GM12865 (cell line): ENCODE results near the gene NUP85.

Experiments
- DNase-seq: peaks from one replicate; pipeline ENCODE4 v3.0.0; 2010; ENCODE audit warnings: low read depth
- H3K4me3 ChIP-seq: 2 replicates; pipeline ENCODE4 v1.5.1; 2011; ENCODE audit warnings: mild to moderate bottlenecking, low read depth, low read length, control low read depth
- CTCF ChIP-seq: IDR thresholded peaks from 2 replicates; pipeline ENCODE4 v1.5.1; 2011; ENCODE audit warnings: low read length, control low read depth, low read depth, inconsistent platforms; ENCODE audit not compliant: insufficient read depth; ENCODE audit errors: missing control alignments

Gene NUP85

GRCh38 chr17:75173526-75173925 is 32.0 kb upstream of the NUP85 start:
- no peak overlapping the region for H3K4me3 ChIP-seq
- no peak for DNase-seq
- no peak for TF ChIP-seq CTCF

- H3K4me3 ChIP-seq, result no peak overlapping the region
- DNase-seq, result no peak
- no peak for TF ChIP-seq CTCF
Observed at GRCh38 chr17:75174996-75175395, 30.5 kb upstream of the NUP85 start.

DNA sequence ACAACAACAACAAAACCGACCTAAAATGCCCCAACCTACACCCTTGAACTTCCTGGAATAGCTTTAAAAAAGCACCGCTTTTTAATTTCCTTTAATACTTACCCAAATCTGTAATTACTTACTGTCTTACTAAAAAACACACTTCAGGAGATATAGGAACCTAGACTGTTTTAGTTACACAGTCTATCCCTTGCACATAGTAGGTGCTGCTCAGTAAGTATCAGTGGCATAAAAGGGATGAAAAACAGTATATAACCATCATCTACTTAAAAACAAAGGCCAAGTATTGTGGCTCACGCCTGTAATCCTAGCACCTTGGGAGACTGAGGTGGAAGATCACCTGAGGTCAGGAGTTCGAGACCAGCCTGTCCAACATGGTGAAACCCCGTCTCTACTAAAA is 28.9 kb upstream of the NUP85 start:
- no peak overlapping the region for H3K4me3 ChIP-seq
- no peak for TF ChIP-seq CTCF
- no peak for DNase-seq

GRCh38 chr17:75178453-75178852 is 27.0 kb upstream of the NUP85 start:
- no peak overlapping the region for H3K4me3 ChIP-seq
- TF ChIP-seq CTCF, result no peak
- no peak for DNase-seq

DNA sequence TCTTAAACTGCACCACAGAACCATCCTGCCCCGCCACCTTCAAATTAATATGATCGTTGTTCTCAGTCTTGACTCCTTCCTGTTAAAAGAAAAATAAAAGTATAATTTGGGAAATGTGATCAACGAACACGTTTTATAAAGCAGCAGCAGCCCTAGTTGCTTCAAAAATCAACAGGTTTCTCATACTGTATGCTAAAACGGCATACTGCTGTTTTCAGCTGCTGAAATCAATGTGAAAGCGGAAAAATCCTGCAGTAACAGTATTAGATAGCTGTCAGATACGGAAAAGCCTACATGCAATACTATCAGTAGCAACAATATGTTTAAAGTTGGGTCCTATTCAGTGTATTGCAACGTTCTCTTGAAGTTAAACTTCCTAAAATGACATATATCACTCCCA is 24.4 kb upstream of the NUP85 start:
- no peak for TF ChIP-seq CTCF
- H3K4me3 ChIP-seq, result peak overlapping the region; percentile 96
- no peak for DNase-seq

- H3K4me3 ChIP-seq, result peak overlapping the region; percentile 96
- peak; percentile 48 for DNase-seq
- TF ChIP-seq CTCF, result no peak
Observed at GRCh38 chr17:75181608-75182318, 23.7 kb upstream of the NUP85 start.

DNA sequence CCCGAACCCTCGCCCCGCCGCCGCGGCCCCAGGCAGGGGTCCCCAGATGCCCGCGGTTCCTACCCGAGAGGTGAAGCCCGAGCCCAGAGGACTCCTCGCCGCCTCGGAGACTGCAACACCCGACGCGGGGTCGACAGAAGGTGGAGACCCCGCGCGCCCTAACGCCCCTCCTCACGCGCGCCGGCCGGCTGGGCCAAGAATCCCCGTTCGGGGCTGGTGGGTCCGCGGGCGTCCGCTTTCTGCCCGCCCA is 23.2 kb upstream of the NUP85 start:
- TF ChIP-seq CTCF, result no peak
- peak overlapping the region; percentile 96 for H3K4me3 ChIP-seq
- no peak for DNase-seq
